Measurements from ENCODE around the gene HS3ST3A1. TPM values are rescaled to one million over a fixed set of nuclear protein-coding genes. Genes with fewer than 3 reads are reported as not detected.

The HS3ST3A1 gene
- total and polyA plus RNA-seq, 2 of the 8 experiments (the other 6 are each of a cell fraction or from before 2014, with no cell fraction given) = 5.4 to 5.7 TPM

GRCh38 chr17:13539421-13539820, 62.3 kb downstream of the HS3ST3A1 start:
- Histone ChIP-seq H3K27ac (ENCODE audit: low read depth, low read length) (no peak overlapping the region), H3K23me2 (ENCODE audit: low read depth, low read length) (no peaks in the 10 kb centered on the region), H3K18ac (ENCODE audit: extremely low read depth, low read length) (no peak overlapping the region), H3K9ac (replicated peaks in 1 of 4; ENCODE audit: extremely low read depth in 1 of 4, low read depth in 3 of 4, low read length in 3 of 4) (no peak overlapping the region), H4K20me1 (replicated peaks in 1 of 2; ENCODE audit: control insufficient read depth in 1 of 2, insufficient read depth in 2 of 2, low read length in 2 of 2) (no peaks in the 10 kb centered on the region), H3K4ac (replicated peaks; ENCODE audit: insufficient read length, low read depth, low read length) (no peak overlapping the region), H3K79me2 (ENCODE audit: control insufficient read depth in 1 of 2, insufficient read depth in 2 of 2, low read length in 2 of 2) (no peaks in the 10 kb centered on the region), H2BK120ac (replicated peaks; ENCODE audit: low read depth, low read length) (no peak overlapping the region), H3K4me2 (ENCODE audit: insufficient read depth in 1 of 2, low read depth in 2 of 2, low read length in 2 of 2) (no peak overlapping the region), H4K91ac (replicated peaks; ENCODE audit: insufficient read length, low read length) (no peak overlapping the region), H4K8ac (ENCODE audit: extremely low read depth, insufficient read depth, low read length) (no peak overlapping the region), H3K4me3 (ENCODE audit: extremely low read depth in 1 of 4, insufficient read depth in 2 of 4, low read depth in 3 of 4, low read length in 4 of 4) (no peak overlapping the region), H3K9me3 (ENCODE audit: insufficient read depth in 2 of 2, low read depth in 1 of 2, low read length in 1 of 2) (0 out of 4 replicates have a peak, but pooled peaks cover 0 to 4% of the 10 kb centered on the region in 2 experiments), H2AFZ (ENCODE audit: low read length) (no peak overlapping the region), H3K23ac (ENCODE audit: insufficient read length) (no peak overlapping the region), H4K5ac (ENCODE audit: insufficient read length, low read depth, low read length) (no peak overlapping the region), H2BK15ac (ENCODE audit: low read length) (no peak overlapping the region), H2BK20ac (ENCODE audit: low read length) (no peak overlapping the region), H2AK5ac (ENCODE audit: low read depth, low read length) (no peak overlapping the region), H2BK12ac (ENCODE audit: low read depth, low read length) (no peak overlapping the region), H3K36me3 (ENCODE audit: control insufficient read depth in 2 of 4, insufficient read depth in 4 of 4, low read length in 3 of 4) (peaks cover 0 to 2% (median 0%) of the 10 kb centered on the region in 4 experiments; a peak in 2 of 8 replicates), H3K4me1 (replicated peaks in 1 of 4; ENCODE audit: control insufficient read depth in 3 of 4, insufficient read depth in 4 of 4, low read length in 3 of 4) (no peaks in the 10 kb centered on the region), H3K79me1 (ENCODE audit: low read depth, low read length) (no peaks in the 10 kb centered on the region), H3K27me3 (replicated peaks in 1 of 4; ENCODE audit: control insufficient read depth in 3 of 4, extremely low read depth in 1 of 4, insufficient read depth in 3 of 4, low read length in 3 of 4) (no peaks in the 10 kb centered on the region), H3K56ac (replicated peaks; ENCODE audit: insufficient read length, low read depth, low read length) (no peak overlapping the region), H3K14ac (ENCODE audit: insufficient read length) (no peak overlapping the region), H2BK5ac (ENCODE audit: low read depth, low read length) (no peak overlapping the region)
- DNase-seq (ENCODE audit: low read depth in 1 of 2, low spot score in 2 of 2) = no peak
- FAIRE-seq = no peak
- ChIA-PET CTCF (ENCODE audit: partially characterized antibody) (interaction anchor here (1.1 kb wide), 2 partner anchors 11 to 24 kb away, joined by 3 read pairs; no protein-coding TSS in a partner anchor), POLR2A (ENCODE audit: partially characterized antibody) (no interaction called here)
- 90% methylated on average over 5 of the region's 5 CpGs; no CpG with 5 or more reads in 1 of the 2 experiments for WGBS, 2 experiments (ENCODE audit: extremely low coverage in 1 of 2, insufficient coverage in 1 of 2, insufficient read length in 1 of 2, insufficient replicate concordance in 2 of 2, low coverage in 1 of 2, low lambda C conversion rate in 2 of 2, missing lambda C conversion rate in 1 of 2)
- TF ChIP-seq BRCA1 (IDR thresholded peaks at IDR 0.05; ENCODE audit: low read depth, low read length) = no peak
- TF ChIP-seq CEBPB (IDR thresholded peaks at IDR 0.05; ENCODE audit: low read depth, low read length) = no peak
- no peak for TF ChIP-seq KDM4A (IDR thresholded peaks at IDR 0.05; ENCODE audit: low read depth, low read length, severe bottlenecking)
- no peak for TF ChIP-seq TEAD4 (IDR thresholded peaks at IDR 0.05; ENCODE audit: low read depth, low read length)
- no peak for TF ChIP-seq BCL11A (IDR thresholded peaks at IDR 0.05; ENCODE audit: low read depth in 2 of 2, low read length in 2 of 2)
- no peak for TF ChIP-seq RBBP5 (IDR thresholded peaks at IDR 0.05; ENCODE audit: borderline replicate concordance, low read depth, low read length)
- no peak for TF ChIP-seq SP2 (IDR thresholded peaks at IDR 0.05; ENCODE audit: low read length)
- TF ChIP-seq SP4 (IDR thresholded peaks at IDR 0.05; ENCODE audit: low read length) = no peak
- no peak for TF ChIP-seq CREB1 (IDR thresholded peaks at IDR 0.05)
- no peak for TF ChIP-seq MAX (IDR thresholded peaks at IDR 0.05)
- TF ChIP-seq JUND (IDR thresholded peaks at IDR 0.05; ENCODE audit: low read length) = no peak
- TF ChIP-seq RXRA (IDR thresholded peaks at IDR 0.05; ENCODE audit: insufficient read depth, low read depth, low read length) = no peak
- TF ChIP-seq EGR1 (IDR thresholded peaks at IDR 0.05; ENCODE audit: borderline replicate concordance, low read depth, low read length) = no peak
